Trophoblast cell (in vitro differentiated cells and primary cell): Measurements from ENCODE around the gene AJAP1.

Experiments
- DNase-seq, 2 donors: peaks; one replicate each; pipeline ENCODE4 v3.0.0-alpha.2; 2016
- H2AFZ ChIP-seq: 2 replicates; pipeline ENCODE4 v1.6.1; 2013; ENCODE audit warnings: low read length, moderate library complexity, mild to moderate bottlenecking; ENCODE audit not compliant: insufficient read depth, poor library complexity
- H2AK5ac ChIP-seq: 2 replicates; pipeline ENCODE4 v1.6.1; 2013; ENCODE audit warnings: mild to moderate bottlenecking, low read length
- H2BK120ac ChIP-seq: 2 replicates; pipeline ENCODE4 v1.6.1; 2013; ENCODE audit warnings: low read length, mild to moderate bottlenecking, moderate library complexity; ENCODE audit not compliant: insufficient read depth, poor library complexity
- H2BK12ac ChIP-seq: 2 replicates; pipeline ENCODE4 v1.6.1; 2013; ENCODE audit warnings: mild to moderate bottlenecking, low read length, moderate library complexity
- H2BK5ac ChIP-seq: 2 replicates; pipeline ENCODE4 v1.6.1; 2013; ENCODE audit warnings: low read length, low read depth, moderate library complexity, mild to moderate bottlenecking; ENCODE audit not compliant: poor library complexity
- H3K14ac ChIP-seq: 2 replicates; pipeline ENCODE4 v1.6.1; 2013; ENCODE audit warnings: mild to moderate bottlenecking, low read length
- H3K18ac ChIP-seq: 2 replicates; pipeline ENCODE4 v1.6.1; 2013; ENCODE audit warnings: mild to moderate bottlenecking, low read length
- H3K23ac ChIP-seq: 2 replicates; pipeline ENCODE4 v1.6.1; 2013; ENCODE audit warnings: low read length
- H3K27ac ChIP-seq: 2 replicates; pipeline ENCODE4 v1.5.1; 2013; ENCODE audit warnings: low read depth, mild to moderate bottlenecking, inconsistent platforms, low read length, moderate library complexity
- H3K27me3 ChIP-seq: 2 replicates; pipeline ENCODE4 v1.6.1; 2013; ENCODE audit warnings: inconsistent platforms, mild to moderate bottlenecking, low read length, moderate library complexity; ENCODE audit not compliant: insufficient read depth
- H3K36me3 ChIP-seq, 2 experiments: 1 replicate in 1 of 2; 2 replicates in 1 of 2; pipeline ENCODE4 v1.6.1; 2013; ENCODE audit warnings: low read length in 2 of 2, mild to moderate bottlenecking in 2 of 2, moderate library complexity in 1 of 2; ENCODE audit not compliant: insufficient read depth in 2 of 2, control insufficient read depth in 1 of 2
- H3K4ac ChIP-seq: 2 replicates; pipeline ENCODE4 v1.6.1; 2013; ENCODE audit warnings: low read depth, mild to moderate bottlenecking, low read length, moderate library complexity
- H3K4me1 ChIP-seq, 2 experiments: 1 replicate in 1 of 2; 2 replicates in 1 of 2; pipeline ENCODE4 v1.6.1; 2013; ENCODE audit warnings: low read length in 2 of 2, mild to moderate bottlenecking in 2 of 2, moderate library complexity in 1 of 2; ENCODE audit not compliant: insufficient read depth in 2 of 2, control insufficient read depth in 1 of 2
- H3K4me2 ChIP-seq: 2 replicates; pipeline ENCODE4 v1.6.1; 2013; ENCODE audit warnings: inconsistent platforms, mild to moderate bottlenecking, low read length, moderate library complexity
- H3K4me3 ChIP-seq: 2 replicates; pipeline ENCODE4 v1.5.1; 2013; ENCODE audit warnings: mild to moderate bottlenecking, low read depth, low read length, inconsistent platforms
- H3K79me1 ChIP-seq: one replicate; pipeline ENCODE4 v1.6.1; 2013; ENCODE audit warnings: low read length
- H3K79me2 ChIP-seq: 2 replicates; pipeline ENCODE4 v1.6.1; 2013; ENCODE audit warnings: low read length, mild to moderate bottlenecking; ENCODE audit not compliant: control insufficient read depth, insufficient read depth, poor library complexity
- H3K9ac ChIP-seq: 2 replicates; pipeline ENCODE4 v1.6.1; 2013; ENCODE audit warnings: mild to moderate bottlenecking, low read length
- H3K9me3 ChIP-seq: 2 replicates; pipeline ENCODE4 v1.6.1; 2013; ENCODE audit warnings: low read depth, mild to moderate bottlenecking, control low read depth, inconsistent platforms, low read length; ENCODE audit not compliant: insufficient read depth
- H4K12ac ChIP-seq: 2 replicates; pipeline ENCODE4 v1.6.1; 2013; ENCODE audit warnings: low read depth, mild to moderate bottlenecking, low read length, moderate library complexity
- H4K8ac ChIP-seq: 2 replicates; pipeline ENCODE4 v1.6.1; 2013; ENCODE audit warnings: low read depth, mild to moderate bottlenecking, low read length, moderate library complexity
- H4K91ac ChIP-seq: one replicate; pipeline ENCODE4 v1.6.1; 2013; ENCODE audit warnings: low read depth, mild to moderate bottlenecking, low read length, moderate library complexity
- WGBS: extraction: QIAGEN DNeasy Blood & Tissue Kit; methylation state at CpG from one replicate; pipeline ENCODE4 v1.1.7; 2013; ENCODE audit warnings: missing lambda C conversion rate; ENCODE audit not compliant: insufficient read length, insufficient coverage; ENCODE audit errors: extremely low coverage; 5-methylcytosine and 5-hydroxymethylcytosine counted together

AJAP1 gene

GRCh38 chr1:4770713-4771112 is 116.3 kb downstream of the AJAP1 start:
- Histone ChIP-seq H3K27ac (no peak overlapping the region), H2BK5ac (no peak overlapping the region), H2BK120ac (no peak overlapping the region), H3K4ac (no peak overlapping the region), H4K8ac (no peak overlapping the region), H3K9me3 (no peaks in the 10 kb centered on the region), H3K9ac (no peak overlapping the region), H3K18ac (no peak overlapping the region), H2AFZ (no peak overlapping the region), H3K4me2 (no peak overlapping the region), H4K91ac (no peak overlapping the region), H2AK5ac (no peak overlapping the region), H3K79me1 (no peaks in the 10 kb centered on the region), H3K14ac (no peak overlapping the region), H3K27me3 (no peaks in the 10 kb centered on the region), H3K23ac (no peak overlapping the region), H3K4me3 (no peak overlapping the region), H2BK12ac (no peak overlapping the region), H4K12ac (no peak overlapping the region), H3K36me3 (no peaks in the 10 kb centered on the region), H3K79me2 (no peaks in the 10 kb centered on the region), H3K4me1 (no peaks in the 10 kb centered on the region)
- no CpG with 5 or more reads among the region's 8 CpGs for WGBS
- DNase-seq, result no peak

GRCh38 chr1:4771267-4771666 is 116.9 kb downstream of the AJAP1 start:
- H2AK5ac ChIP-seq, result no peak overlapping the region
- H3K79me1 ChIP-seq, result no peaks in the 10 kb centered on the region
- no peak overlapping the region for H3K4ac ChIP-seq
- H3K36me3 ChIP-seq, result no peaks in the 10 kb centered on the region
- H4K8ac ChIP-seq, result no peak overlapping the region
- H3K4me1 ChIP-seq, result no peaks in the 10 kb centered on the region
- no peak for DNase-seq
- no peak overlapping the region for H4K91ac ChIP-seq
- no CpG with 5 or more reads among the region's 13 CpGs for WGBS
- H4K12ac ChIP-seq, result no peak overlapping the region
- H3K27me3 ChIP-seq, result no peaks in the 10 kb centered on the region
- H2BK12ac ChIP-seq, result no peak overlapping the region
- H3K18ac ChIP-seq, result no peak overlapping the region
- H3K9me3 ChIP-seq, result no peaks in the 10 kb centered on the region
- H3K9ac ChIP-seq, result no peak overlapping the region
- no peak overlapping the region for H3K14ac ChIP-seq
- no peak overlapping the region for H2BK5ac ChIP-seq
- H2AFZ ChIP-seq, result no peak overlapping the region
- no peak overlapping the region for H3K4me2 ChIP-seq
- no peak overlapping the region for H3K23ac ChIP-seq
- H3K27ac ChIP-seq, result no peak overlapping the region
- no peaks in the 10 kb centered on the region for H3K79me2 ChIP-seq
- H3K4me3 ChIP-seq, result no peak overlapping the region
- H2BK120ac ChIP-seq, result no peak overlapping the region

- DNase-seq, result no peak
- Histone ChIP-seq H2BK120ac (no peak overlapping the region), H3K27ac (no peak overlapping the region), H3K23ac (no peak overlapping the region), H2AFZ (no peak overlapping the region), H3K18ac (no peak overlapping the region), H3K4ac (no peak overlapping the region), H3K9me3 (no peaks in the 10 kb centered on the region), H3K79me1 (no peaks in the 10 kb centered on the region), H2AK5ac (no peak overlapping the region), H3K4me2 (no peak overlapping the region), H4K91ac (no peak overlapping the region), H3K79me2 (no peaks in the 10 kb centered on the region), H4K8ac (no peak overlapping the region), H3K4me3 (no peak overlapping the region), H3K27me3 (no peaks in the 10 kb centered on the region), H3K4me1 (no peaks in the 10 kb centered on the region), H3K9ac (no peak overlapping the region), H2BK5ac (no peak overlapping the region), H3K14ac (no peak overlapping the region), H4K12ac (no peak overlapping the region), H2BK12ac (no peak overlapping the region), H3K36me3 (no peaks in the 10 kb centered on the region)
- WGBS, result no CpG with 5 or more reads among the region's 8 CpGs
These were observed 117.3 kb downstream of the AJAP1 start for GRCh38 chr1:4771721-4772120.

GRCh38 chr1:4772294-4773010 is 118.0 kb downstream of the AJAP1 start:
- Histone ChIP-seq H3K27ac (no peak overlapping the region), H3K4me1 (no peaks in the 10 kb centered on the region), H2BK5ac (no peak overlapping the region), H2BK12ac (no peak overlapping the region), H2AFZ (no peak overlapping the region), H4K8ac (no peak overlapping the region), H3K27me3 (no peaks in the 10 kb centered on the region), H3K9me3 (no peaks in the 10 kb centered on the region), H4K12ac (no peak overlapping the region), H3K9ac (no peak overlapping the region), H3K36me3 (no peaks in the 10 kb centered on the region), H3K4ac (no peak overlapping the region), H4K91ac (no peak overlapping the region), H3K4me3 (no peak overlapping the region), H3K79me2 (no peaks in the 10 kb centered on the region), H3K79me1 (no peaks in the 10 kb centered on the region), H3K4me2 (no peak overlapping the region), H2BK120ac (no peak overlapping the region), H2AK5ac (no peak overlapping the region), H3K18ac (no peak overlapping the region), H3K14ac (no peak overlapping the region), H3K23ac (no peak overlapping the region)
- no peak for DNase-seq
- WGBS, result no CpG with 5 or more reads among the region's 37 CpGs
